Transverse colon (tissue), 3 donors: ENCODE measurements around the gene SLC16A12.

ENCODE experiments used
- CTCF ChIP-seq, 5 experiments: fragments of 200-600 bp in 3 of 5; fragments of 450-650 bp in 2 of 5; sonication (generic) in 3 of 5; IDR thresholded peaks; 1 replicate in 2 of 5; 2 replicates in 3 of 5; pipeline ENCODE4 v1.5.1; 2016 to 2017; ENCODE audit warnings: antibody characterized with exemption in 5 of 5, inconsistent platforms in 3 of 5, mild to moderate bottlenecking in 2 of 5, moderate library complexity in 1 of 5
- EP300 ChIP-seq: sonication (generic); formaldehyde crosslinking; IDR thresholded peaks from one replicate; pipeline ENCODE4 v1.6.1; 2017; ENCODE audit warnings: antibody characterized with exemption, low read depth
- POLR2A ChIP-seq: fragments of 450-650 bp; IDR thresholded peaks from one replicate; pipeline ENCODE4 v1.6.1; 2016; ENCODE audit warnings: antibody characterized with exemption, mild to moderate bottlenecking, moderate library complexity

- TF ChIP-seq CTCF (IDR thresholded peaks at IDR 0.05): no peak
- TF ChIP-seq EP300: no peak
- no peak for TF ChIP-seq POLR2A
Measured at GRCh38 chr10:89458784-89459183, 76.6 kb downstream of the SLC16A12 start.
